Left ventricle myocardium inferior (tissue), 1 donor: ENCODE measurements around the gene TAF1B. TPM values are rescaled to one million over a fixed set of nuclear protein-coding genes. Genes with fewer than 3 reads are reported as not detected.

ENCODE experiments used
- DNase-seq: peaks from one replicate; pipeline ENCODE4 v3.0.0-alpha.2; 2020
- H3K27ac ChIP-seq: fragments of 200-600 bp; replicated peaks from 2 replicates; pipeline ENCODE4 v1.8.0; 2021
- H3K27me3 ChIP-seq: fragments of 200-600 bp; 2 replicates; pipeline ENCODE4 v1.8.0; 2021; ENCODE audit warnings: low read depth
- H3K36me3 ChIP-seq: fragments of 200-600 bp; 2 replicates; pipeline ENCODE4 v1.8.0; 2021
- H3K4me1 ChIP-seq: fragments of 200-600 bp; 2 replicates; pipeline ENCODE4 v1.8.0; 2021
- H3K4me3 ChIP-seq: fragments of 200-600 bp; 2 replicates; pipeline ENCODE4 v1.8.0; 2021; ENCODE audit warnings: mild to moderate bottlenecking, moderate library complexity
- H3K9me3 ChIP-seq: fragments of 200-600 bp; replicated peaks from 2 replicates; pipeline ENCODE4 v1.8.0; 2021
- CTCF ChIP-seq: fragments of 200-600 bp; IDR thresholded peaks from 2 replicates; pipeline ENCODE4 v1.8.0; 2021; ENCODE audit warnings: antibody characterized with exemption, mild to moderate bottlenecking, borderline replicate concordance
- intact Hi-C: fragments of 100-400 bp; cut with micrococcal nuclease; formaldehyde crosslinking; loops from one replicate; pipeline ENCODE4 v1.11.0; 2022
- total RNA-seq: library from RNA; stranded (reverse); fragmentation: NEBNext Ultra II Directional; extraction: Animal tissue kit (Norgen Biotek cat#: 25700); gene quantifications from one replicate; pipeline ENCODE4 v1.2.1, GENCODE V29; 2021
- donor health status: DM: no; HTN: yes; CAD: no; lungs with severe emphysema.

The TAF1B gene
- total RNA-seq, 1 donor from 2014 or later = 4.2 TPM

GRCh38 chr2:9797681-9798556 is 45.4 kb upstream of the TAF1B start:
- TF ChIP-seq CTCF = no peak
- H3K27me3 ChIP-seq = no peaks in the 10 kb centered on the region
- peak; percentile 5 for DNase-seq
- intact Hi-C loops = no loop called here
- H3K4me1 ChIP-seq = peaks cover 39% of the 10 kb centered on the region
- H3K4me3 ChIP-seq = no peak overlapping the region
- H3K27ac ChIP-seq = no peak overlapping the region
- H3K9me3 ChIP-seq = no peaks in the 10 kb centered on the region
- H3K36me3 ChIP-seq = no peaks in the 10 kb centered on the region

- H3K9me3 ChIP-seq = no peaks in the 10 kb centered on the region
- TF ChIP-seq CTCF = no peak
- no peaks in the 10 kb centered on the region for H3K27me3 ChIP-seq
- peak overlapping the region; percentile 16 for H3K27ac ChIP-seq
- no peaks in the 10 kb centered on the region for H3K36me3 ChIP-seq
- DNase-seq = peak; percentile 14
- no peak overlapping the region for H3K4me3 ChIP-seq
- intact Hi-C loops = no loop called here
- H3K4me1 ChIP-seq = peaks cover 35% of the 10 kb centered on the region
Measured at GRCh38 chr2:9799011-9799596, 44.2 kb upstream of the TAF1B start.

GRCh38 chr2:9799729-9800632 is 43.3 kb upstream of the TAF1B start:
- TF ChIP-seq CTCF = peak; percentile 99
- no peak overlapping the region for H3K4me3 ChIP-seq

GRCh38 chr2:9800639-9800974 is 42.7 kb upstream of the TAF1B start:
- no peaks in the 10 kb centered on the region for H3K36me3 ChIP-seq
- no peak for TF ChIP-seq CTCF
- H3K9me3 ChIP-seq = no peaks in the 10 kb centered on the region
- no peaks in the 10 kb centered on the region for H3K27me3 ChIP-seq
- intact Hi-C loops = no loop called here
- no peak for DNase-seq
- H3K4me3 ChIP-seq = no peak overlapping the region
- peaks cover 35% of the 10 kb centered on the region for H3K4me1 ChIP-seq
- H3K27ac ChIP-seq = peak overlapping the region; percentile 47

More at GRCh38 chr2:9799729-9800632, 43.3 kb upstream of the TAF1B start:
- intact Hi-C loops = no loop called here
- H3K27ac ChIP-seq = peak overlapping the region; percentile 47
- no peaks in the 10 kb centered on the region for H3K36me3 ChIP-seq
- peaks cover 35% of the 10 kb centered on the region for H3K4me1 ChIP-seq
- peak; percentile 87 for DNase-seq
- no peaks in the 10 kb centered on the region for H3K27me3 ChIP-seq
- no peaks in the 10 kb centered on the region for H3K9me3 ChIP-seq

- no peak for TF ChIP-seq CTCF
- peak; percentile 38 for DNase-seq
- peaks cover 35% of the 10 kb centered on the region for H3K4me1 ChIP-seq
- no peaks in the 10 kb centered on the region for H3K36me3 ChIP-seq
- intact Hi-C loops = no loop called here
- peak overlapping the region; percentile 47 for H3K27ac ChIP-seq
- no peak overlapping the region for H3K4me3 ChIP-seq
- no peaks in the 10 kb centered on the region for H3K9me3 ChIP-seq
- H3K27me3 ChIP-seq = no peaks in the 10 kb centered on the region
Measured at GRCh38 chr2:9800975-9801726, 42.1 kb upstream of the TAF1B start.
